Activated CD8-positive, alpha-beta T cell treated with anti-CD3 and anti-CD28 coated beads, Interleukin-2, amount 10 ng/mL, durations not matched to agents 7 days and 5 days (primary cell): ENCODE measurements around the gene MEOX1. TPM values are rescaled to one million over a fixed set of nuclear protein-coding genes. Genes with fewer than 3 reads are reported as not detected.
A peak's percentile ranks its signal among the peaks of the same experiment; 100 is the strongest.

ENCODE experiments used
- ATAC-seq: fragments of 150-1000 bp; cut with Tn5 transposase; one replicate; pipeline ENCODE4 v1.10.0; 2021; ENCODE audit warnings: moderate library complexity
- CTCF ChIA-PET: fragments of 350-600 bp; sonication (Branson Sonifier 250); formaldehyde crosslinking; loops from one replicate; lab custom pipeline; 2021; ENCODE audit warnings: antibody characterized with exemption; lab: Charles Lee
- POLR2A ChIA-PET: fragments of 350-600 bp; sonication (Branson Sonifier 250); formaldehyde crosslinking; loops from one replicate; lab custom pipeline; 2021; ENCODE audit warnings: antibody characterized with exemption; lab: Charles Lee
- DNase-seq: peaks from one replicate; pipeline ENCODE4 v3.0.0-alpha.2; 2020
- H3K27ac Mint-ChIP-seq: one replicate; pipeline ENCODE4 v1.8.0; 2021; ENCODE audit warnings: mild to moderate bottlenecking, mixed read lengths
- H3K27me3 Mint-ChIP-seq: one replicate; pipeline ENCODE4 v1.8.0; 2021; ENCODE audit warnings: low read depth, mixed read lengths
- H3K36me3 Mint-ChIP-seq: one replicate; pipeline ENCODE4 v1.8.0; 2021; ENCODE audit warnings: low read depth, mixed read lengths
- H3K4me1 Mint-ChIP-seq: one replicate; pipeline ENCODE4 v1.8.0; 2021; ENCODE audit warnings: low read depth, mixed read lengths
- H3K4me3 Mint-ChIP-seq: one replicate; pipeline ENCODE4 v1.8.0; 2021; ENCODE audit warnings: mild to moderate bottlenecking, mixed read lengths
- H3K9me3 Mint-ChIP-seq: one replicate; pipeline ENCODE4 v1.8.0; 2022; ENCODE audit warnings: mixed read lengths; ENCODE audit not compliant: insufficient read depth
- total RNA-seq, 2 experiments: library from RNA; stranded (reverse); gene quantifications; one replicate each; pipeline ENCODE4 v1.2.3, GENCODE V29; 2021

MEOX1 gene
- total RNA-seq, 2 experiments from 2014 or later = 5.4 to 6.9 TPM

- CTCF ChIA-PET = interaction anchor here (1.8 kb wide), 1 partner anchor 75 kb away, joined by 6 read pairs; no protein-coding TSS in a partner anchor
- Mint-ChIP-seq H3K4me1 (peaks cover 15% of the 10 kb centered on the region), H3K4me3 (no peak overlapping the region), H3K36me3 (no peaks in the 10 kb centered on the region), H3K27me3 (peaks cover 12% of the 10 kb centered on the region), H3K9me3 (no peaks in the 10 kb centered on the region), H3K27ac (no peak overlapping the region)
- no peak for DNase-seq
- POLR2A ChIA-PET = no interaction called here
- ATAC-seq = no peak
Observed at GRCh38 chr17:43652124-43652480, 9.6 kb downstream of the MEOX1 start.

GRCh38 chr17:43650471-43650870, 11.3 kb downstream of the MEOX1 start:
- Mint-ChIP-seq H3K4me3 (no peak overlapping the region), H3K4me1 (peaks cover 4% of the 10 kb centered on the region), H3K36me3 (no peaks in the 10 kb centered on the region), H3K27ac (no peak overlapping the region), H3K9me3 (no peaks in the 10 kb centered on the region), H3K27me3 (peaks cover 11% of the 10 kb centered on the region)
- ChIA-PET POLR2A (no interaction called here), CTCF (interaction anchor here (0.9 kb wide), 1 partner anchor 43 kb away, joined by 3 read pairs; no protein-coding TSS in a partner anchor)
- ATAC-seq = no peak
- DNase-seq = no peak

- Mint-ChIP-seq H3K27ac (no peak overlapping the region), H3K4me3 (no peak overlapping the region), H3K36me3 (no peaks in the 10 kb centered on the region), H3K4me1 (peaks cover 4% of the 10 kb centered on the region), H3K27me3 (peaks cover 16% of the 10 kb centered on the region), H3K9me3 (no peaks in the 10 kb centered on the region)
- ATAC-seq (no peak), DNase-seq (no peak)
- POLR2A ChIA-PET = no interaction called here
- CTCF ChIA-PET = interaction anchor here (1.9 to 3.3 kb wide), 2 partner anchors 25 to 72 kb away, joined by 8 to 15 read pairs; no protein-coding TSS in a partner anchor
Observed at GRCh38 chr17:43648916-43649315, 12.8 kb downstream of the MEOX1 start.

- ATAC-seq (no peak), DNase-seq (no peak)
- ChIA-PET CTCF (no interaction called here), POLR2A (no interaction called here)
- Mint-ChIP-seq H3K27ac (no peak overlapping the region), H3K36me3 (no peaks in the 10 kb centered on the region), H3K9me3 (no peaks in the 10 kb centered on the region), H3K4me3 (no peak overlapping the region), H3K4me1 (peaks cover 8% of the 10 kb centered on the region), H3K27me3 (peaks cover 16% of the 10 kb centered on the region)
Observed at GRCh38 chr17:43645765-43646481, 15.8 kb downstream of the MEOX1 start.

GRCh38 chr17:43645450-43645764, 16.3 kb downstream of the MEOX1 start:
- CTCF ChIA-PET = no interaction called here
- H3K36me3 Mint-ChIP-seq = no peaks in the 10 kb centered on the region
- peaks cover 12% of the 10 kb centered on the region for H3K4me1 Mint-ChIP-seq
- DNase-seq = no peak
- POLR2A ChIA-PET = no interaction called here
- H3K27me3 Mint-ChIP-seq = peaks cover 19% of the 10 kb centered on the region
- no peak for ATAC-seq
- H3K27ac Mint-ChIP-seq = no peak overlapping the region
- no peaks in the 10 kb centered on the region for H3K9me3 Mint-ChIP-seq
- H3K4me3 Mint-ChIP-seq = no peak overlapping the region

DNA sequence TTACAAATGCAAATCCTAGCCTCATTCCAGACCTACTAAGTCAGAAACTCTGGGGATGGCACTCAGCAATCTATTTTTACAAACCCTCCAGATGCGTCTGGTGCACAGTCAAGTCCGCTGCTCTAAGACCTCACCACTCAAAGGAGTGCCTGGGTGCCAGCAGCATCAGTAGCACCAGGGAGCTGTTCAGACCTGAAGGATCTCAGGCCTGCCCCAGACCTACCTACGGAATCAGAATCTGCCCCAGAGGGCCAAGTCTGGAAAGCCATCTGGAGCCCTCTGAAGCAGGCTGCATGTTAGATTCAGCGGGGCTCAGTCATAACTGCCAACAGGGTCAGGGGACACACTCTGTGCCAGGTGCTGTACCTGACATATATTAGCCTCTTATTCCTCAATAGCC, 17.6 kb downstream of the MEOX1 start:
- Mint-ChIP-seq H3K9me3 (no peaks in the 10 kb centered on the region), H3K4me3 (no peak overlapping the region), H3K27ac (no peak overlapping the region), H3K36me3 (no peaks in the 10 kb centered on the region), H3K27me3 (peaks cover 19% of the 10 kb centered on the region), H3K4me1 (peaks cover 13% of the 10 kb centered on the region)
- POLR2A ChIA-PET = no interaction called here
- ATAC-seq (no peak), DNase-seq (no peak)
- CTCF ChIA-PET = no interaction called here

DNA sequence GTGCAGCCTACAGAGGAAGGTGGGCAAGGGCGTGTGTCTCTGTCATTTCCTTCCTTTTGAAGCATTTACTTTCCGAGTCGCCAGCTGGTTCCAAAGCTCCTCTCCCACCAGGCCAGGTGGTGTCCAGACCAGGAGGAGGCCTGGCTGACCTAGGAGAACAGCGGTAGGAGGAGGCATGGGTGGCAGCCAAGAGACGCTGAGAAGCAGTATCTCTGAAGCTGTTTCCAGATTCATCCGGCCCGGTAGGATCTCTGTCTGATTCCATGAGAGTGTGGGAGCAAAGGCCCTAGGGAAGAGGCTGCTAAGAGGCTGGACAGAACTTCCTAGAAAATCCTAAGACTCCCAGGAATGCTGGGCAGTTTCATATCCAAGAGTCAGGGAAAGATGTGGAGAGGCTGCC, 20.3 kb downstream of the MEOX1 start:
- H3K4me1 Mint-ChIP-seq = peaks cover 13% of the 10 kb centered on the region
- POLR2A ChIA-PET = no interaction called here
- H3K36me3 Mint-ChIP-seq = no peaks in the 10 kb centered on the region
- DNase-seq = no peak
- CTCF ChIA-PET = interaction anchor here (1.2 kb wide), 1 partner anchor 32 kb away, joined by 4 read pairs; no protein-coding TSS in a partner anchor
- peak overlapping the region; percentile 67 for H3K27ac Mint-ChIP-seq
- peaks cover 10% of the 10 kb centered on the region for H3K27me3 Mint-ChIP-seq
- H3K4me3 Mint-ChIP-seq = peak overlapping the region; percentile 34
- no peak for ATAC-seq
- no peaks in the 10 kb centered on the region for H3K9me3 Mint-ChIP-seq

- DNase-seq (no peak), ATAC-seq (no peak)
- no peak overlapping the region for H3K4me3 Mint-ChIP-seq
- peaks cover 10% of the 10 kb centered on the region for H3K27me3 Mint-ChIP-seq
- no peaks in the 10 kb centered on the region for H3K36me3 Mint-ChIP-seq
- ChIA-PET CTCF (interaction anchor here (0.7 to 1.2 kb wide), 5 partner anchors 10 to 66 kb away, joined by 3 to 4 read pairs (median 4); no protein-coding TSS in a partner anchor), POLR2A (no interaction called here)
- H3K4me1 Mint-ChIP-seq = peaks cover 13% of the 10 kb centered on the region
- H3K27ac Mint-ChIP-seq = peak overlapping the region; percentile 15
- H3K9me3 Mint-ChIP-seq = no peaks in the 10 kb centered on the region
Observed at GRCh38 chr17:43640491-43641252, 21.1 kb downstream of the MEOX1 start.

- DNase-seq (no peak), ATAC-seq (no peak)
- H3K27me3 Mint-ChIP-seq = peaks cover 6% of the 10 kb centered on the region
- POLR2A ChIA-PET = no interaction called here
- H3K36me3 Mint-ChIP-seq = no peaks in the 10 kb centered on the region
- H3K27ac Mint-ChIP-seq = no peak overlapping the region
- no peaks in the 10 kb centered on the region for H3K9me3 Mint-ChIP-seq
- CTCF ChIA-PET = interaction anchor here (1.1 kb wide), 1 partner anchor 154 kb away, joined by 4 read pairs; the partner anchor contains the start of gene DHX8
- peaks cover 13% of the 10 kb centered on the region for H3K4me1 Mint-ChIP-seq
- no peak overlapping the region for H3K4me3 Mint-ChIP-seq
Observed at GRCh38 chr17:43637563-43638323, 24.0 kb downstream of the MEOX1 start.

DNA sequence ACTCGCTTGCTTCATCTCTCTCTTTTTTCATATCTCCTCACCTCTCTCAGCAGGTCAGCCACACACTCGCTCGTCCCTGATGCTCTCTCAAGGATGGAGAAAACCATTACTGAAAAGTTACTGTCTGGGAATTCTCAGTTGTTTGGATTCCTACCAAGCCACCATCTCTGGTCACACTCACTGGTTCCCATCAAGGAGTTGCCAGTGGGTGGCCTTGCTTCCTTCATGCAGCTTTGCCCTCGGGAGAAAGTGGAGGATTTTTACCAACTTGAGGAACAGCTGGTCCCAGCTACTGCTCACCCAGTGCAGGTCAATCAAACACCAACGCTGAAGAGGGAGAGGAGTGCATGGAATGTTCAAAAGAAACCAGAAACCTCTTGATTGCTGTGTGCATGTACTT, 25.3 kb downstream of the MEOX1 start:
- CTCF ChIA-PET = no interaction called here

DNA sequence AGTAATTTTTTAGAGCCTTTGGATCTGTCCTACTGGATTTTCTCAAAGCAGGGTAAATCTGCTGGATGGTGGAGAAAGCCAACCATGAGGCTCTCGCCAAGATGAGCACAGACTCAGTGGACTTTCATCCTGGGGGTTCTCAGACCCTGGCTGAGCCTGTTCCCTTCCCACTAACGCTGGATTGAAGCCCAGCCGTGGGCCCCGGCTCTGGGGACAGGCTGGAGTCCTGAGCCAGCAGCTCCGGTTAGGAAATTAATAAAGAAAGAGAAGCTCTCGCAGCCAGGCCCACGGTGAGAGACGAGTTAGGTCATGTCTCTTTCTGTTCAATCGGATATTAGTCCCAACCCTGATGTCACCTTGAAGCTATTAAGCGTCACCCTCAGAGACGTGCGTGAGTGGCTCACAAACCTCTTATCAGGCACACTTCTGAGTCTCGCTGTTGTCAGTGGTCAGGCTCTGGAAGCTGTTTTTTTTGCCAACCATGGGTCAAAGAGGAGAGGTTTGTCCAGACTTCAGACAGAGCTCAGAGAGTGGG, 27.1 kb downstream of the MEOX1 start:
- DNase-seq = no peak
- Mint-ChIP-seq H3K36me3 (no peaks in the 10 kb centered on the region), H3K27ac (no peak overlapping the region), H3K4me3 (no peak overlapping the region), H3K9me3 (no peaks in the 10 kb centered on the region), H3K27me3 (peaks cover 3% of the 10 kb centered on the region), H3K4me1 (peaks cover 2% of the 10 kb centered on the region)
- ATAC-seq = no peak
- CTCF ChIA-PET = interaction anchor here (0.8 to 1.5 kb wide), 3 partner anchors 39 to 131 kb away, joined by 3 to 6 read pairs (median 4); no protein-coding TSS in a partner anchor
- POLR2A ChIA-PET = no interaction called here

More for the DNA sequence above, 25.3 kb downstream of the MEOX1 start:
- Mint-ChIP-seq H3K36me3 (no peaks in the 10 kb centered on the region), H3K9me3 (no peaks in the 10 kb centered on the region), H3K27ac (no peak overlapping the region), H3K27me3 (peaks cover 6% of the 10 kb centered on the region), H3K4me1 (peaks cover 9% of the 10 kb centered on the region), H3K4me3 (no peak overlapping the region)
- POLR2A ChIA-PET = no interaction called here
- no peak for ATAC-seq
- no peak for DNase-seq
